ENCODE data around the gene KRTAP10-9. TPM values are rescaled to one million over a fixed set of nuclear protein-coding genes. Genes with fewer than 3 reads are reported as not detected.
"Not testable (repeated sequence)": the region's sequence is repeated elsewhere in the genome, so short reads cannot be mapped to it uniquely, and the experiment has no call there.

The KRTAP10-9 gene
- polyA plus RNA-seq, 1 donor (not counting 4 experiments of a cell fraction or from before 2014, with no cell fraction given), result not detected

DNA sequence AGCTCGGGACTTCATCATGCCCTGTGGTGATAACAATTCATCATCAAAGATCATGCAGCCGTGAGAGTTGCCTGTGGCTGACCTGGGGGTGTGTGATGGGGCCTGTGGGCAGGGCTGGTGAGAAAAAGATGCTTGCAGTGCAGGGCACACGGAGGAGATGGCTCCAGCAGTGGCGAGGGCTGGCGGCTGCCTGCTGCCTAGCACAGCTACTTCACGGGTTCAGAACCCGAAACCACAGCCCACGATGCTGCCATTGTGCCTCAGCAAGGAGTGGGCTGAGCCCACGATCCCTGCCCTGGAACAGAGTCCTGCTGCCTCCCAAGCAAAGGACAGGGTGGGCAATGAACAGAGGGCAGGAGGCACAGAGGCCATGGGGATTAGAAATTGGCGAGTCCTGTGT is 631 bp upstream of the KRTAP10-9 start:
- Histone ChIP-seq H3K4me3 (ENCODE audit: control insufficient read depth in 2 of 3, extremely low read depth in 1 of 3, insufficient read depth in 2 of 3, low read depth in 1 of 3, low read length in 3 of 3) (no peak overlapping the region), H3K4me1 (ENCODE audit: control insufficient read depth, extremely low read depth, insufficient read depth, low read length) (no peaks in the 10 kb centered on the region), H3K36me3 (ENCODE audit: control insufficient read depth in 2 of 2, extremely low read depth in 1 of 2, insufficient read depth in 2 of 2, low read length in 2 of 2) (no peaks in the 10 kb centered on the region), H2AFZ (ENCODE audit: control insufficient read depth, low read length) (no peak overlapping the region), H3K4me2 (ENCODE audit: control insufficient read depth, extremely low read depth, insufficient read depth, low read depth, low read length) (no peak overlapping the region), H3K27me3 (ENCODE audit: control insufficient read depth, extremely low read depth, insufficient read depth, low read length) (no peaks in the 10 kb centered on the region), H3K9me1 (ENCODE audit: control insufficient read depth, extremely low read depth, insufficient read depth, low read length) (no peaks in the 10 kb centered on the region), H3K27ac (ENCODE audit: control insufficient read depth, insufficient read depth, low read length) (no peak overlapping the region), H3K9ac (ENCODE audit: control insufficient read depth, extremely low read depth, insufficient read depth, low read length) (no peak overlapping the region), H4K20me1 (ENCODE audit: control insufficient read depth, extremely low read depth, insufficient read depth, low read length) (no peaks in the 10 kb centered on the region), H3K79me2 (ENCODE audit: control insufficient read depth, insufficient read depth, low read length) (no peaks in the 10 kb centered on the region), H3K9me3 (ENCODE audit: control insufficient read depth, low read depth, low read length) (peaks cover 14% of the 10 kb centered on the region)
- DNase-seq (ENCODE audit: low read depth, low spot score), result no peak
- FAIRE-seq, result no peak
- dilution Hi-C loops (cut with MboI; ENCODE audit: extremely low pct_ligation_motif_present, low sequenced_read_pairs), result no loop called here
- TF ChIP-seq, protein P1, sequence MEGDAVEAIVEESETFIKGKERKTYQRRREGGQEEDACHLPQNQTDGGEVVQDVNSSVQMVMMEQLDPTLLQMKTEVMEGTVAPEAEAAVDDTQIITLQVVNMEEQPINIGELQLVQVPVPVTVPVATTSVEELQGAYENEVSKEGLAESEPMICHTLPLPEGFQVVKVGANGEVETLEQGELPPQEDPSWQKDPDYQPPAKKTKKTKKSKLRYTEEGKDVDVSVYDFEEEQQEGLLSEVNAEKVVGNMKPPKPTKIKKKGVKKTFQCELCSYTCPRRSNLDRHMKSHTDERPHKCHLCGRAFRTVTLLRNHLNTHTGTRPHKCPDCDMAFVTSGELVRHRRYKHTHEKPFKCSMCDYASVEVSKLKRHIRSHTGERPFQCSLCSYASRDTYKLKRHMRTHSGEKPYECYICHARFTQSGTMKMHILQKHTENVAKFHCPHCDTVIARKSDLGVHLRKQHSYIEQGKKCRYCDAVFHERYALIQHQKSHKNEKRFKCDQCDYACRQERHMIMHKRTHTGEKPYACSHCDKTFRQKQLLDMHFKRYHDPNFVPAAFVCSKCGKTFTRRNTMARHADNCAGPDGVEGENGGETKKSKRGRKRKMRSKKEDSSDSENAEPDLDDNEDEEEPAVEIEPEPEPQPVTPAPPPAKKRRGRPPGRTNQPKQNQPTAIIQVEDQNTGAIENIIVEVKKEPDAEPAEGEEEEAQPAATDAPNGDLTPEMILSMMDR (optimal IDR thresholded peaks at IDR 0.05 in 1 of 3, IDR thresholded peaks at IDR 0.05 in 1 of 3, conservative IDR thresholded peaks at IDR 0.05 in 1 of 3; ENCODE audit: extremely low read depth in 1 of 3, insufficient read depth in 2 of 3, low read length in 3 of 3), result no peak
- TF ChIP-seq EZH2 (IDR thresholded peaks at IDR 0.05; ENCODE audit: low read length), result no peak

DNA sequence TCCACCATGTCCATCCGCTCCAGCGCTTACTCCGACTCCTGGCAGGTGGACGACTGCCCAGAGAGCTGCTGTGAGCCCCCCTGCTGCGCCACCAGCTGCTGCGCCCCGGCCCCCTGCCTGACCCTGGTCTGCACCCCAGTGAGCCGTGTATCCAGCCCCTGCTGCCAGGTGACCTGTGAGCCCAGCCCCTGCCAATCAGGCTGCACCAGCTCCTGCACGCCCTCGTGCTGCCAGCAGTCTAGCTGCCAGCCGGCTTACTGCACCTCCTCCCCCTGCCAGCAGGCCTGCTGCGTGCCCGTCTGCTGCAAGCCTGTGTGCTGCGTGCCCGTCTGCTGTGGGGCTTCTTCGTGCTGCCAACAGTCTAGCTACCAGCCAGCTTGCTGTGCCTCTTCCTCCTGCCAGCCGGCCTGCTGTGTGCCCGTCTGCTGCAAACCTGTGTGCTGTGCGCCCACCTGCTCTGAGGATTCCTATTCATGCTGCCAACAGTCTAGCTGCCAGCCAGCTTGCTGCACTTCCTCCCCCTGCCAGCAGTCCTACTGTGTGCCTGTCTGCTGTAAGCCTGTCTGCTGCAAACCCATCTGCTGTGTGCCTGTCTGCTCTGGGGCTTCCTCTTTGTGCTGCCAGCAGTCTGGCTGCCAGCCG is 409 bp downstream of the KRTAP10-9 start:
- H3K9me3 ChIP-seq (ENCODE audit: control insufficient read depth, low read depth, low read length), result peaks cover 14% of the 10 kb centered on the region
- H3K79me2 ChIP-seq (ENCODE audit: control insufficient read depth, insufficient read depth, low read length); H3K27me3 ChIP-seq (ENCODE audit: control insufficient read depth, extremely low read depth, insufficient read depth, low read length); FAIRE-seq; DNase-seq (ENCODE audit: low read depth, low spot score); H3K9me1 ChIP-seq (ENCODE audit: control insufficient read depth, extremely low read depth, insufficient read depth, low read length); dilution Hi-C loops (cut with MboI; ENCODE audit: extremely low pct_ligation_motif_present, low sequenced_read_pairs); H2AFZ ChIP-seq (ENCODE audit: control insufficient read depth, low read length); H3K4me3 ChIP-seq (ENCODE audit: control insufficient read depth in 2 of 3, extremely low read depth in 1 of 3, insufficient read depth in 2 of 3, low read depth in 1 of 3, low read length in 3 of 3); H3K4me2 ChIP-seq (ENCODE audit: control insufficient read depth, extremely low read depth, insufficient read depth, low read depth, low read length); H3K36me3 ChIP-seq (ENCODE audit: control insufficient read depth in 2 of 2, extremely low read depth in 1 of 2, insufficient read depth in 2 of 2, low read length in 2 of 2); H3K27ac ChIP-seq (ENCODE audit: control insufficient read depth, insufficient read depth, low read length); H3K4me1 ChIP-seq (ENCODE audit: control insufficient read depth, extremely low read depth, insufficient read depth, low read length); H3K9ac ChIP-seq (ENCODE audit: control insufficient read depth, extremely low read depth, insufficient read depth, low read length); H4K20me1 ChIP-seq (ENCODE audit: control insufficient read depth, extremely low read depth, insufficient read depth, low read length): not testable (repeated sequence)

DNA sequence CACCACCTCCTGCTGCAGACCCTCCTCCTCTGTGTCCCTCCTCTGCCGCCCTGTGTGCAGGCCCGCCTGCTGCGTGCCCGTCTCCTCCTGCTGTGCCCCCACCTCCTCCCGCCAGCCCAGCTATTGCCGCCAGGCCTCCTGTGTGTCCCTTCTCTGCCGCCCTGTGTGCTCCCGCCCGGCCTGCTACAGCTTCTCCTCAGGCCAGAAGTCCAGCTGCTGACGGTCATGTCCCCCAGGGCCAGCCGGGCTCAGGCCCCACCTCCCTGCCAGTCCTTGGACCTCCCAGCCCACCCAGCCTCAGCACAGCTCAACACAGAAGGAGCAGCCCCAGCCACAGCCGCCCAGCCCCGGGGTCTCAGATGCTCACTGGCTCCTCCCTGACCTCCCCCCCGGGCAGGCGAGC is 939 bp downstream of the KRTAP10-9 start:
- H3K27me3 ChIP-seq (ENCODE audit: control insufficient read depth, extremely low read depth, insufficient read depth, low read length); H3K4me3 ChIP-seq (ENCODE audit: control insufficient read depth in 2 of 3, extremely low read depth in 1 of 3, insufficient read depth in 2 of 3, low read depth in 1 of 3, low read length in 3 of 3); dilution Hi-C loops (cut with MboI; ENCODE audit: extremely low pct_ligation_motif_present, low sequenced_read_pairs); H3K9ac ChIP-seq (ENCODE audit: control insufficient read depth, extremely low read depth, insufficient read depth, low read length); DNase-seq (ENCODE audit: low read depth, low spot score); H3K9me1 ChIP-seq (ENCODE audit: control insufficient read depth, extremely low read depth, insufficient read depth, low read length); H3K4me1 ChIP-seq (ENCODE audit: control insufficient read depth, extremely low read depth, insufficient read depth, low read length); H3K4me2 ChIP-seq (ENCODE audit: control insufficient read depth, extremely low read depth, insufficient read depth, low read depth, low read length); H2AFZ ChIP-seq (ENCODE audit: control insufficient read depth, low read length); H4K20me1 ChIP-seq (ENCODE audit: control insufficient read depth, extremely low read depth, insufficient read depth, low read length); H3K79me2 ChIP-seq (ENCODE audit: control insufficient read depth, insufficient read depth, low read length); H3K27ac ChIP-seq (ENCODE audit: control insufficient read depth, insufficient read depth, low read length); FAIRE-seq; H3K36me3 ChIP-seq (ENCODE audit: control insufficient read depth in 2 of 2, extremely low read depth in 1 of 2, insufficient read depth in 2 of 2, low read length in 2 of 2): not testable (repeated sequence)
- H3K9me3 ChIP-seq (ENCODE audit: control insufficient read depth, low read depth, low read length), result peaks cover 13% of the 10 kb centered on the region
